Neuronal stem cell (in vitro differentiated cells): ENCODE measurements around the gene IGLL5.

Experiments used
- DNase-seq: peaks from one replicate; pipeline ENCODE4 v3.0.0-alpha.2; 2013; ENCODE audit warnings: low spot score
- H2AFZ ChIP-seq: one replicate; pipeline ENCODE4 v1.6.1; 2013; ENCODE audit warnings: mild to moderate bottlenecking, low read length, inconsistent platforms
- H2AK5ac ChIP-seq: 2 replicates; pipeline ENCODE4 v1.6.1; 2013; ENCODE audit warnings: low read depth, mild to moderate bottlenecking, inconsistent platforms, low read length, moderate library complexity, mixed read lengths
- H2BK120ac ChIP-seq: 2 replicates; pipeline ENCODE4 v1.6.1; 2013; ENCODE audit warnings: low read depth, mild to moderate bottlenecking, inconsistent platforms, low read length, moderate library complexity, mixed read lengths
- H2BK12ac ChIP-seq: one replicate; pipeline ENCODE4 v1.6.1; 2013; ENCODE audit warnings: low read length, inconsistent platforms
- H2BK15ac ChIP-seq: 2 replicates; pipeline ENCODE4 v1.6.1; 2013; ENCODE audit warnings: mild to moderate bottlenecking, low read length, inconsistent platforms, mixed read lengths
- H2BK5ac ChIP-seq: one replicate; pipeline ENCODE4 v1.6.1; 2013; ENCODE audit warnings: inconsistent platforms, mild to moderate bottlenecking, low read length, moderate library complexity
- H3K14ac ChIP-seq: one replicate; pipeline ENCODE4 v1.6.1; 2013; ENCODE audit warnings: low read length, inconsistent platforms
- H3K18ac ChIP-seq: 2 replicates; pipeline ENCODE4 v1.6.1; 2013; ENCODE audit warnings: low read length, inconsistent platforms
- H3K23ac ChIP-seq: 2 replicates; pipeline ENCODE4 v1.6.1; 2013; ENCODE audit warnings: low read depth, mild to moderate bottlenecking, mixed read lengths, low read length, inconsistent platforms; ENCODE audit not compliant: poor library complexity
- H3K27ac ChIP-seq: replicated peaks from 3 replicates; pipeline ENCODE4 v1.5.1; 2013; ENCODE audit warnings: low read length, inconsistent platforms
- H3K27me3 ChIP-seq, 3 experiments: 2 replicates each; pipeline ENCODE4 v1.6.1; 2013; ENCODE audit warnings: low read length in 3 of 3, mild to moderate bottlenecking in 2 of 3, inconsistent platforms in 1 of 3, low read depth in 1 of 3, mixed read lengths in 1 of 3, moderate library complexity in 1 of 3; ENCODE audit not compliant: control insufficient read depth in 3 of 3, insufficient read depth in 3 of 3
- H3K36me3 ChIP-seq, 2 donors: replicated peaks in 1 of 2; 2 replicates each; pipeline ENCODE4 v1.6.1; 2013; ENCODE audit warnings: low read length in 2 of 2; ENCODE audit not compliant: control insufficient read depth in 2 of 2, insufficient read depth in 2 of 2
- H3K4ac ChIP-seq: 2 replicates; pipeline ENCODE4 v1.6.1; 2013; ENCODE audit warnings: inconsistent platforms, mild to moderate bottlenecking, low read length, moderate library complexity
- H3K4me1 ChIP-seq, 2 donors: 1 replicate in 1 of 2; 2 replicates in 1 of 2; pipeline ENCODE4 v1.6.1; 2013; ENCODE audit warnings: low read length in 2 of 2, low read depth in 1 of 2; ENCODE audit not compliant: control insufficient read depth in 2 of 2, insufficient read depth in 1 of 2
- H3K4me2 ChIP-seq: one replicate; pipeline ENCODE4 v1.6.1; 2013; ENCODE audit warnings: mild to moderate bottlenecking, low read length, inconsistent platforms; ENCODE audit not compliant: insufficient read depth, poor library complexity, severe bottlenecking
- H3K4me3 ChIP-seq, 2 donors: 2 replicates each; pipeline ENCODE4 v1.5.1; 2013; ENCODE audit warnings: low read length in 2 of 2, mild to moderate bottlenecking in 2 of 2, inconsistent platforms in 1 of 2, moderate library complexity in 1 of 2
- H3K79me1 ChIP-seq: one replicate; pipeline ENCODE4 v1.6.1; 2013; ENCODE audit warnings: low read depth, mild to moderate bottlenecking, inconsistent platforms, low read length, moderate library complexity
- H3K9ac ChIP-seq: one replicate; pipeline ENCODE4 v1.6.1; 2013; ENCODE audit warnings: mild to moderate bottlenecking, low read depth, low read length, inconsistent platforms; ENCODE audit not compliant: poor library complexity
- H3K9me3 ChIP-seq, 2 donors: replicated peaks in 1 of 2; 2 replicates each; pipeline versions ENCODE3 to v1.6.1; 2013; ENCODE audit warnings: low read length in 2 of 2, mild to moderate bottlenecking in 2 of 2, inconsistent platforms in 1 of 2, low read depth in 1 of 2, mixed read lengths in 1 of 2, moderate library complexity in 1 of 2; ENCODE audit not compliant: control insufficient read depth in 2 of 2, insufficient read depth in 1 of 2
- H4K8ac ChIP-seq: one replicate; pipeline ENCODE4 v1.6.1; 2013; ENCODE audit warnings: low read depth, mild to moderate bottlenecking, inconsistent platforms, low read length, moderate library complexity
- H4K91ac ChIP-seq: one replicate; pipeline ENCODE4 v1.6.1; 2013; ENCODE audit warnings: low read length, low read depth, mild to moderate bottlenecking, inconsistent platforms; ENCODE audit not compliant: poor library complexity
- WGBS, 2 donors: extraction: QIAGEN DNeasy Blood & Tissue Kit; methylation state at CpG; one replicate each; pipeline ENCODE4 v1.1.7; 2013; ENCODE audit warnings: missing lambda C conversion rate in 2 of 2, mixed read lengths in 1 of 2; ENCODE audit not compliant: insufficient read length in 2 of 2, insufficient replicate concordance in 1 of 2; ENCODE audit errors: extremely low coverage in 2 of 2; 5-methylcytosine and 5-hydroxymethylcytosine counted together

The IGLL5 gene

GRCh38 chr22:22893077-22893805, 5.6 kb downstream of the IGLL5 start:
- H3K27me3 ChIP-seq = peaks cover 0 to 8% (median 6%) of the 10 kb centered on the region in 3 experiments
- no peak overlapping the region for H3K14ac ChIP-seq
- DNase-seq = no peak
- no peak overlapping the region for H2AFZ ChIP-seq
- H2AK5ac ChIP-seq = no peak overlapping the region
- no peak overlapping the region for H4K91ac ChIP-seq
- H3K4me1 ChIP-seq = no peaks in the 10 kb centered on the region
- no peaks in the 10 kb centered on the region for H3K36me3 ChIP-seq
- H3K4ac ChIP-seq = no peak overlapping the region
- no peak overlapping the region for H3K4me2 ChIP-seq
- no peak overlapping the region for H3K27ac ChIP-seq
- H2BK5ac ChIP-seq = no peak overlapping the region
- H2BK12ac ChIP-seq = no peak overlapping the region
- H2BK15ac ChIP-seq = no peak overlapping the region
- peak overlapping the region; percentile 27 for H3K18ac ChIP-seq
- WGBS, 2 donors = no CpG with 5 or more reads among the region's 10 CpGs
- no peak overlapping the region for H2BK120ac ChIP-seq
- no peak overlapping the region for H3K9ac ChIP-seq
- peak overlapping the region; percentile 14 for H3K23ac ChIP-seq
- no peaks in the 10 kb centered on the region for H3K9me3 ChIP-seq
- no peaks in the 10 kb centered on the region for H3K79me1 ChIP-seq
- H4K8ac ChIP-seq = no peak overlapping the region
- H3K4me3 ChIP-seq = no peak overlapping the region

GRCh38 chr22:22893891-22894739, 6.5 kb downstream of the IGLL5 start:
- Histone ChIP-seq H2BK15ac (no peak overlapping the region), H3K14ac (peak overlapping the region; percentile 67), H3K27me3 (peaks cover 0 to 9% (median 3%) of the 10 kb centered on the region in 3 experiments), H3K4me3 (no peak overlapping the region), H3K9me3 (no peaks in the 10 kb centered on the region), H3K23ac (peak overlapping the region; percentile 92), H2AFZ (no peak overlapping the region), H3K4ac (no peak overlapping the region), H3K79me1 (no peaks in the 10 kb centered on the region), H2BK120ac (no peak overlapping the region), H2BK12ac (no peak overlapping the region), H3K4me2 (no peak overlapping the region), H3K4me1 (no peaks in the 10 kb centered on the region), H3K36me3 (no peaks in the 10 kb centered on the region), H2AK5ac (no peak overlapping the region), H2BK5ac (no peak overlapping the region), H3K18ac (no peak overlapping the region), H4K8ac (no peak overlapping the region), H3K9ac (no peak overlapping the region), H4K91ac (no peak overlapping the region), H3K27ac (no peak overlapping the region)
- no peak for DNase-seq
- no CpG with 5 or more reads among the region's 9 CpGs for WGBS, 2 donors

- no peak overlapping the region for H2BK5ac ChIP-seq
- H3K18ac ChIP-seq = no peak overlapping the region
Observed at GRCh38 chr22:22894740-22895731, 7.4 kb downstream of the IGLL5 start.

More at GRCh38 chr22:22894740-22895731, 7.4 kb downstream of the IGLL5 start:
- Histone ChIP-seq H2AFZ (no peak overlapping the region), H3K14ac (peak overlapping the region; percentile 67), H2BK12ac (no peak overlapping the region), H3K23ac (no peak overlapping the region), H2BK15ac (no peak overlapping the region), H3K27ac (no peak overlapping the region), H3K4me2 (no peak overlapping the region), H4K8ac (no peak overlapping the region), H3K27me3 (peaks cover 0 to 9% (median 3%) of the 10 kb centered on the region in 3 experiments), H3K9me3 (no peaks in the 10 kb centered on the region), H3K36me3 (no peaks in the 10 kb centered on the region), H3K4me1 (no peaks in the 10 kb centered on the region), H4K91ac (no peak overlapping the region), H3K4ac (no peak overlapping the region), H2BK120ac (no peak overlapping the region), H3K4me3 (no peak overlapping the region), H3K9ac (no peak overlapping the region), H3K79me1 (no peaks in the 10 kb centered on the region), H2AK5ac (peak overlapping the region; percentile 20)
- no peak for DNase-seq
- WGBS, 2 donors = no CpG with 5 or more reads among the region's 17 CpGs
